ENCODE results near the gene LATS2. TPM values are rescaled to one million over a fixed set of nuclear protein-coding genes. Genes with fewer than 3 reads are reported as not detected.

LATS2 gene
- total and polyA plus RNA-seq, 3 donors from 2014 or later: 35.6 to 40.2 (median 36.5) TPM

DNA sequence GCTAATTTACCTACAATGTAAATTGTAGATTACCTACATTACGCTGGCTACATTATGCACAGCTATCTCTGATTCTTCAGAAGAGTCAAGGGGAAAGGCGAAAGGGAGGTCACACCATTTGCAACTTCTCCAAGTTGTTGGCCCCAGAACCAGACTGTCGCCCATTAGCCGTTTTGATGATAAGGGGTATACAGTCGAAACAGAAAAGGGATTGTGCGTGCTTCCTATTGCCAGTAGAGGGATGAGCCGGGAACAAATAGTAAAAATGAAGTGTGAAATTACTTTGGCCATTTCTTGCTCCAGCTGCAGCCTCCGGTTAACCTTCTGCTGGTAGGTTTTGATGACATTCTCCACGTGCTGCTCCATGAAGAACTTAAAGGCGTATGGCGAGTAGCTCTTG lies 73.8 kb downstream of the LATS2 start:
- Histone ChIP-seq H3K4me3 (peak overlapping the region; percentile 18 to 27), H3K27ac (no peak overlapping the region), H3K4me1 (no peaks in the 10 kb centered on the region), H3K27me3 (no peaks in the 10 kb centered on the region), H3K9me3 (no peaks in the 10 kb centered on the region), H3K36me3 (ENCODE audit: low read depth, missing control alignments) (no peaks in the 10 kb centered on the region)
- TF ChIP-seq POLR2A (IDR thresholded peaks at IDR 0.05): no peak
- TF ChIP-seq, protein P1, sequence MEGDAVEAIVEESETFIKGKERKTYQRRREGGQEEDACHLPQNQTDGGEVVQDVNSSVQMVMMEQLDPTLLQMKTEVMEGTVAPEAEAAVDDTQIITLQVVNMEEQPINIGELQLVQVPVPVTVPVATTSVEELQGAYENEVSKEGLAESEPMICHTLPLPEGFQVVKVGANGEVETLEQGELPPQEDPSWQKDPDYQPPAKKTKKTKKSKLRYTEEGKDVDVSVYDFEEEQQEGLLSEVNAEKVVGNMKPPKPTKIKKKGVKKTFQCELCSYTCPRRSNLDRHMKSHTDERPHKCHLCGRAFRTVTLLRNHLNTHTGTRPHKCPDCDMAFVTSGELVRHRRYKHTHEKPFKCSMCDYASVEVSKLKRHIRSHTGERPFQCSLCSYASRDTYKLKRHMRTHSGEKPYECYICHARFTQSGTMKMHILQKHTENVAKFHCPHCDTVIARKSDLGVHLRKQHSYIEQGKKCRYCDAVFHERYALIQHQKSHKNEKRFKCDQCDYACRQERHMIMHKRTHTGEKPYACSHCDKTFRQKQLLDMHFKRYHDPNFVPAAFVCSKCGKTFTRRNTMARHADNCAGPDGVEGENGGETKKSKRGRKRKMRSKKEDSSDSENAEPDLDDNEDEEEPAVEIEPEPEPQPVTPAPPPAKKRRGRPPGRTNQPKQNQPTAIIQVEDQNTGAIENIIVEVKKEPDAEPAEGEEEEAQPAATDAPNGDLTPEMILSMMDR (IDR thresholded peaks at IDR 0.05): no peak
- 49 to 64% methylated on average over 11 of the region's 11 CpGs for WGBS, 2 donors
- intact Hi-C loops (cut with DNase I; ENCODE audit: low total_unique reads): no loop called here
- no peak for DNase-seq

DNA sequence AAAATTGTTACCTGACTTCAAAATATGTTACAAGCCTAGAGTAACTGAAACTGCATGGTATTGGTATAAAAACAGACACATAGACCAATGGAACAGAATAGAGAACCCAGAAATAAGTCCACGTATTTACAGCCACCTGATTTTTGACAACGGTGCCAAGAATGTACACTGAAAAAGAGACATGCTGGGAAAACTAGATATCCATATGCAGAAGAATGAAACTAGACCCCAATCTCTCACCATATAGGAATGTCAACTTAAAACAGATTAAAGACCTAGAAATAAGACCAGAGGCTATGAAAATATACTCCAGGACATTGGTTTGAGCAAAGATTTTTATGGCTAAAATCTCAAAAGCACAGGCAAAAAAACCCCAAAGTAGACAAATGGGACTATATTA lies 76.5 kb downstream of the LATS2 start:
- no peaks in the 10 kb centered on the region for H3K36me3 ChIP-seq (ENCODE audit: low read depth, missing control alignments)
- no peaks in the 10 kb centered on the region for H3K4me1 ChIP-seq
- intact Hi-C loops (cut with DNase I; ENCODE audit: low total_unique reads): no loop called here
- H3K4me3 ChIP-seq: no peak overlapping the region
- WGBS, 2 donors: 87 to 92% methylated on average over 2 of the region's 2 CpGs
- H3K27ac ChIP-seq: no peak overlapping the region
- no peak for DNase-seq
- no peaks in the 10 kb centered on the region for H3K27me3 ChIP-seq
- H3K9me3 ChIP-seq: no peaks in the 10 kb centered on the region
- TF ChIP-seq, protein P1 (IDR thresholded peaks at IDR 0.05): no peak
- TF ChIP-seq POLR2A (IDR thresholded peaks at IDR 0.05): no peak

DNA sequence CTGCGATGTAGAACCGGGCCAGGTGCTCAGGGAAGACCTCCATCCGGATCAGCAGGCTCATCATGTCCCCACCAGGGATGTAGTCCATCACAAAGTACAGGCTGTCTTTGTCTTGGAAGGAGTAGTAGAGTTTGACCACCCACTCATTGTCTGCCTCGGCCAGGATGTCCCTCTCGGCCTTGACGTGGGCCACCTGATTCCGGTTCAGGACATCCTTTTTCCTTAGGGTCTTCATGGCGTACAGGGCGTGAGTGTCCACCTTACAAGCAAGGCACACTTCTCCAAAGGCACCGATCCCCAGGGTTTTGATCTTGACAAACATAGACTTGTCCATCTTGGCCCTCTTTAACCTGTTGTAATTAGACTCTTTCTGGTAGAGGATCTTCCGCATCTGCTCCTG lies 78.0 kb downstream of the LATS2 start:
- no peak overlapping the region for H3K4me3 ChIP-seq
- H3K36me3 ChIP-seq (ENCODE audit: low read depth, missing control alignments): no peaks in the 10 kb centered on the region
- TF ChIP-seq POLR2A (IDR thresholded peaks at IDR 0.05): no peak
- TF ChIP-seq, protein P1 (IDR thresholded peaks at IDR 0.05): no peak
- H3K27me3 ChIP-seq: no peaks in the 10 kb centered on the region
- no peaks in the 10 kb centered on the region for H3K9me3 ChIP-seq
- intact Hi-C loops (cut with DNase I; ENCODE audit: low total_unique reads): no loop called here
- WGBS, 2 donors: 93 to 95% methylated on average over 11 of the region's 11 CpGs
- DNase-seq: no peak
- no peaks in the 10 kb centered on the region for H3K4me1 ChIP-seq
- no peak overlapping the region for H3K27ac ChIP-seq

DNA sequence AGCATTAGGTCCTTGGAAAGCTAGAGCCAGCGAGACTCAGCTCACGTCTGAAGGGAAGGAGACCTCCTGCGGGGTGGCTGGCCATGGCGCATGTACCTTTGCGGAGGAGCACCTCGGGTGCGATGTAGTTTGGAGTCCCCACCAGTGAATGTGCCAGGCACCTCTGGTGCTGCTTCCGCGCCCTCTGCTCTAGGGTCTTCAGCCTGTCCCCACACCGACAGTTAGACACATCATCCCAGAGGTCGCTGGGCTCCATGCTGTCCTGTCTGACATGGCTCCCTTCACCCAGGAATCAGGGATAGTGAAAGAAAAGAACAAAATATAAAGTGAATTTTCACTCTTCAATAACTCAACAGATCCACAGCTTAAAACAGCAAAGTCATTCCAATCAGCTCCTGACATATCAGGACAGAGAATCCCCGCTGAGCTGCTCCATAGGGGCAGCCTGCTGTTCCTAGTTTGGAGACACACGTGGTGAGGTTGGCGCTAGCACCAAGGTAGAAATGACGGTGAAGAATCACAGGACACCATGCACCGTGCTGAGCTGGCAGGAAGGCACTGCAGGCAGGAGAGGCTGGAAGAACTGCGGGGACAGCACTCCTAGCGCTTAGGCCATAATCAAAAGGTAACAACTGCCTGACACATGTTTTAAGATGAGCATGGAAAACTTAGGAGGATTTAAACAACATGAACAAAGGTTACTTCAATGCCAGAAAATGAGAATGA lies 79.9 kb downstream of the LATS2 start:
- TF ChIP-seq, protein P1 (IDR thresholded peaks at IDR 0.05): no peak
- TF ChIP-seq POLR2A (IDR thresholded peaks at IDR 0.05): no peak
- Histone ChIP-seq H3K27me3 (no peaks in the 10 kb centered on the region), H3K4me3 (no peak overlapping the region), H3K9me3 (no peaks in the 10 kb centered on the region), H3K4me1 (no peaks in the 10 kb centered on the region), H3K36me3 (ENCODE audit: low read depth, missing control alignments) (no peaks in the 10 kb centered on the region), H3K27ac (no peak overlapping the region)
- no peak for DNase-seq
- intact Hi-C loops (cut with DNase I; ENCODE audit: low total_unique reads): no loop called here
- 86 to 95% methylated on average over 18 of the region's 18 CpGs for WGBS, 2 donors

DNA sequence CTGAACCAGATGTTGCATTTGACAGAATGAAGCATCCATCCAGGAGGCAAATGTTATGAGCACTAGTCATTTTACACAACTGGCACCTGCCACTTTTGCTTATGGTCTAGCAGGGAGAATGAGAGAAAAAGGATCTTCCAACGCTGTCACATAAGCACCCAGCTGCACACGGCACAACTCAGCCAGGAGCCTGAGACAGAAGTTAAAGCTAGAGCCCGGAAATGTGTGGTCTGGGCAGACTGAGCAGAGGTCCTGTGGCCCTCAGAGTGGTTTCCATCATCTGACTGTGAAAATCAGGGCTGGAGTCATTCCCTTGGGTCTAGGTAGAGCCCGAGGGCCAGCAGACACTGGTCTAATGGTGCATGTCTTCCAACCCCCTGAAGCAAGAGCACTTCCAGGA lies 80.5 kb downstream of the LATS2 start:
- intact Hi-C loops (cut with DNase I; ENCODE audit: low total_unique reads): no loop called here
- no peaks in the 10 kb centered on the region for H3K36me3 ChIP-seq (ENCODE audit: low read depth, missing control alignments)

More for the DNA sequence above, 80.5 kb downstream of the LATS2 start:
- H3K4me3 ChIP-seq: no peak overlapping the region
- no peaks in the 10 kb centered on the region for H3K4me1 ChIP-seq
- H3K27ac ChIP-seq: no peak overlapping the region
- DNase-seq: no peak
- no peaks in the 10 kb centered on the region for H3K9me3 ChIP-seq
- 85 to 92% methylated on average over 3 to 4 of the region's 4 CpGs for WGBS, 2 donors
- TF ChIP-seq POLR2A (IDR thresholded peaks at IDR 0.05): no peak
- TF ChIP-seq, protein P1 (IDR thresholded peaks at IDR 0.05): no peak
- no peaks in the 10 kb centered on the region for H3K27me3 ChIP-seq

All from testis (tissue), 3 donors.